Thyroid gland (tissue), 4 donors: ENCODE data around the gene XPNPEP1.

ENCODE experiments used
- CTCF ChIP-seq, 6 experiments: fragments of 200-600 bp in 3 of 6; fragments of 450-650 bp in 3 of 6; sonication (generic) in 3 of 6; IDR thresholded peaks; one replicate each; pipeline ENCODE4 v1.5.1; 2016 to 2019; ENCODE audit warnings: antibody characterized with exemption in 6 of 6, mild to moderate bottlenecking in 2 of 6, inconsistent platforms in 1 of 6, moderate library complexity in 1 of 6
- POLR2A ChIP-seq, 2 donors: fragments of 450-650 bp; IDR thresholded peaks; one replicate each; pipeline ENCODE4 v1.6.1; 2017; ENCODE audit warnings: antibody characterized with exemption in 2 of 2, mild to moderate bottlenecking in 2 of 2, moderate library complexity in 1 of 2

- TF ChIP-seq CTCF (IDR thresholded peaks at IDR 0.05) (no peak), POLR2A (IDR thresholded peaks at IDR 0.05) (no peak)
Measured at GRCh38 chr10:109922358-109922975, 844 bp downstream of the XPNPEP1 start.
